Vagina (tissue), 2 donors: ENCODE data around the gene NCOR2.

Source experiments
- POLR2A ChIP-seq, 2 donors: fragments of 450-650 bp; IDR thresholded peaks; one replicate each; pipeline ENCODE4 v1.6.1; 2017; ENCODE audit warnings: antibody characterized with exemption in 2 of 2, mild to moderate bottlenecking in 2 of 2, moderate library complexity in 2 of 2
- POLR2AphosphoS5 ChIP-seq, 2 donors: sonication (generic); formaldehyde crosslinking; IDR thresholded peaks; one replicate each; pipeline ENCODE4 v1.9.0; 2017; ENCODE audit warnings: antibody characterized with exemption in 2 of 2, mild to moderate bottlenecking in 2 of 2, low read depth in 1 of 2; ENCODE audit not compliant: insufficient read depth in 1 of 2

GRCh38 chr12:124544983-124545382 lies 22.4 kb downstream of the NCOR2 start:
- TF ChIP-seq POLR2A (IDR thresholded peaks at IDR 0.05): no peak
- TF ChIP-seq POLR2AphosphoS5 (IDR thresholded peaks at IDR 0.05; ENCODE audit: insufficient read depth in 1 of 2, low read depth in 1 of 2): no peak
